Neural cell (in vitro differentiated cells): Measurements from ENCODE around the gene AFAP1. TPM values are rescaled to one million over a fixed set of nuclear protein-coding genes. Genes with fewer than 3 reads are reported as not detected.

ENCODE experiments used
- H2AFZ ChIP-seq: fragments of 200-600, 300-800 bp; sonication (generic), shearing (Covaris generic); 2 replicates; pipeline ENCODE4 v1.6.0; 2014; ENCODE audit warnings: low read depth, mild to moderate bottlenecking, antibody characterized with exemption, low read length, moderate library complexity
- H3F3A ChIP-seq: fragments of 200-600 bp; shearing (Covaris generic); 2 replicates; pipeline ENCODE4 v1.6.1; 2016; ENCODE audit warnings: mild to moderate bottlenecking, moderate library complexity, mixed read lengths, antibody characterized with exemption, low read length; ENCODE audit not compliant: insufficient read depth, poor library complexity, severe bottlenecking
- H3K27ac ChIP-seq: fragments of 200-600, 300-800 bp; sonication (generic), shearing (Covaris generic); 2 replicates; pipeline ENCODE4 v1.5.1; 2014; ENCODE audit warnings: mild to moderate bottlenecking, low read length, moderate library complexity
- H3K27me3 ChIP-seq: fragments of 300-800, 200-600 bp; sonication (generic), shearing (Covaris generic); 2 replicates; pipeline ENCODE4 v1.6.0; 2014; ENCODE audit warnings: mild to moderate bottlenecking, low read depth, low read length, moderate library complexity; ENCODE audit not compliant: insufficient read depth
- H3K36me3 ChIP-seq: fragments of 300-800, 200-600 bp; sonication (generic), shearing (Covaris generic); 2 replicates; pipeline ENCODE4 v1.5.1; 2014; ENCODE audit warnings: mild to moderate bottlenecking, antibody characterized with exemption, low read length, moderate library complexity; ENCODE audit not compliant: insufficient read depth
- H3K4me2 ChIP-seq: fragments of 300-800, 200-600 bp; sonication (generic), shearing (Covaris generic); 2 replicates; pipeline ENCODE4 v1.6.0; 2014; ENCODE audit warnings: mild to moderate bottlenecking, low read length
- H3K4me3 ChIP-seq: fragments of 300-800, 200-600 bp; sonication (generic), shearing (Covaris generic); 2 replicates; pipeline ENCODE4 v1.5.1; 2014; ENCODE audit warnings: mild to moderate bottlenecking, low read length, moderate library complexity
- H3K79me2 ChIP-seq: fragments of 200-600 bp; shearing (Covaris generic); replicated peaks from 2 replicates; pipeline ENCODE4 v1.6.0; 2014; ENCODE audit warnings: mild to moderate bottlenecking, low read length, moderate library complexity; ENCODE audit not compliant: insufficient read depth
- H3K9ac ChIP-seq: fragments of 300-800, 200-600 bp; sonication (generic), shearing (Covaris generic); 2 replicates; pipeline ENCODE4 v1.6.1; 2016; ENCODE audit warnings: mild to moderate bottlenecking, low read length, mixed read lengths
- H3K9me2 ChIP-seq: fragments of 200-600 bp; shearing (Covaris generic); 2 replicates; pipeline ENCODE4 v1.6.1; 2016; ENCODE audit warnings: mild to moderate bottlenecking, low read length, mixed read lengths; ENCODE audit not compliant: insufficient read depth
- H3K9me3 ChIP-seq: fragments of 200-600, 300-800 bp; sonication (generic), shearing (Covaris generic); 2 replicates; pipeline ENCODE4 v1.6.1; 2016; ENCODE audit warnings: mild to moderate bottlenecking, mixed run types, low read length, moderate library complexity, mixed read lengths
- H4K20me1 ChIP-seq: fragments of 200-600 bp; shearing (Covaris generic); 2 replicates; pipeline ENCODE4 v1.6.1; 2016; ENCODE audit warnings: mild to moderate bottlenecking, mixed run types; ENCODE audit not compliant: insufficient read depth
- CTCF ChIP-seq: fragments of 450-650 bp; IDR thresholded peaks from 2 replicates; pipeline ENCODE4 v1.5.1; 2014; ENCODE audit warnings: antibody characterized with exemption, mild to moderate bottlenecking, moderate library complexity; ENCODE audit not compliant: poor library complexity, severe bottlenecking
- EP300 ChIP-seq: fragments of 450-650 bp; conservative IDR thresholded peaks from 2 replicates; pipeline ENCODE4 v1.6.1; 2014; ENCODE audit warnings: antibody characterized with exemption, mild to moderate bottlenecking, moderate library complexity; ENCODE audit not compliant: poor library complexity, severe bottlenecking
- EZH2 ChIP-seq: fragments of 200-600, 300-800 bp; shearing (Covaris generic), sonication (generic); IDR thresholded peaks from 2 replicates; pipeline ENCODE4 v1.6.1; 2014; ENCODE audit warnings: antibody characterized with exemption, low read length, borderline replicate concordance, mild to moderate bottlenecking; ENCODE audit not compliant: insufficient read depth, poor library complexity, severe bottlenecking
- MXI1 ChIP-seq: fragments of 450-650 bp; conservative IDR thresholded peaks from 2 replicates; pipeline ENCODE4 v1.6.1; 2014; ENCODE audit warnings: antibody characterized with exemption, mild to moderate bottlenecking; ENCODE audit not compliant: poor library complexity, severe bottlenecking
- POLR2AphosphoS5 ChIP-seq: IDR thresholded peaks from 2 replicates; pipeline ENCODE4 v1.6.1; 2012
- RAD21 ChIP-seq: fragments of 450-650 bp; conservative IDR thresholded peaks from 2 replicates; pipeline ENCODE4 v1.6.1; 2014; ENCODE audit warnings: antibody characterized with exemption, mild to moderate bottlenecking, moderate library complexity
- REST ChIP-seq: IDR thresholded peaks from 2 replicates; pipeline ENCODE4 v1.6.1; 2012; ENCODE audit warnings: borderline replicate concordance
- SMC3 ChIP-seq: fragments of 450-650 bp; conservative IDR thresholded peaks from 2 replicates; pipeline ENCODE4 v1.6.1; 2014; ENCODE audit warnings: antibody characterized with exemption, mild to moderate bottlenecking, moderate library complexity; ENCODE audit not compliant: poor library complexity
- TAF1 ChIP-seq: IDR thresholded peaks from 2 replicates; pipeline ENCODE4 v1.6.1; 2012; ENCODE audit warnings: low read depth
- polyA plus RNA-seq: library from polyadenylated mRNA; depleted of rRNA; stranded (reverse); fragments of >200 nt; gene quantifications from 2 replicates; pipeline ENCODE4 v1.2.3, GENCODE V29; 2014

The AFAP1 gene
- polyA plus RNA-seq, 1 donor from 2014 or later, result 38.9 TPM

- no peaks in the 10 kb centered on the region for H3K9me2 ChIP-seq
- H3K27ac ChIP-seq, result no peak overlapping the region
- H3K9me3 ChIP-seq, result no peaks in the 10 kb centered on the region
- peaks cover 15% of the 10 kb centered on the region for H3K36me3 ChIP-seq
- H3F3A ChIP-seq, result no peaks in the 10 kb centered on the region
- no peak overlapping the region for H3K4me2 ChIP-seq
- H4K20me1 ChIP-seq, result no peaks in the 10 kb centered on the region
- no peaks in the 10 kb centered on the region for H3K79me2 ChIP-seq
- H3K4me3 ChIP-seq, result no peak overlapping the region
- H3K27me3 ChIP-seq, result no peaks in the 10 kb centered on the region
- no peak for TF ChIP-seq RAD21
- TF ChIP-seq POLR2AphosphoS5, result no peak
- no peak for TF ChIP-seq EZH2
- no peak for TF ChIP-seq SMC3
- no peak for TF ChIP-seq REST
- no peak for TF ChIP-seq CTCF
- no peak for TF ChIP-seq MXI1
- TF ChIP-seq TAF1, result no peak
- no peak overlapping the region for H3K9ac ChIP-seq
- H2AFZ ChIP-seq, result no peak overlapping the region
These were observed 126.7 kb downstream of the AFAP1 start for GRCh38 chr4:7812921-7813320.

GRCh38 chr4:7812231-7812857 is 127.3 kb downstream of the AFAP1 start:
- H3K4me2 ChIP-seq, result no peak overlapping the region

More at GRCh38 chr4:7812231-7812857, 127.3 kb downstream of the AFAP1 start:
- Histone ChIP-seq H3K36me3 (peaks cover 15% of the 10 kb centered on the region), H3K9ac (no peak overlapping the region), H3K9me2 (no peaks in the 10 kb centered on the region), H3F3A (no peaks in the 10 kb centered on the region), H3K4me3 (no peak overlapping the region), H3K27me3 (no peaks in the 10 kb centered on the region), H3K79me2 (no peaks in the 10 kb centered on the region), H3K27ac (no peak overlapping the region), H2AFZ (no peak overlapping the region), H4K20me1 (no peaks in the 10 kb centered on the region), H3K9me3 (no peaks in the 10 kb centered on the region)
- no peak for TF ChIP-seq SMC3
- no peak for TF ChIP-seq EP300
- TF ChIP-seq EZH2, result no peak
- no peak for TF ChIP-seq RAD21
- no peak for TF ChIP-seq REST
- TF ChIP-seq TAF1, result no peak
- no peak for TF ChIP-seq POLR2AphosphoS5
- TF ChIP-seq MXI1, result no peak
- no peak for TF ChIP-seq CTCF
